GM12874 (cell line): ENCODE data around the gene DCC.
A peak's percentile ranks its signal among the peaks of the same experiment; 100 is the strongest.

ENCODE experiments used
- TF ChIP-seq, protein P1 (sequence below): IDR thresholded peaks from 2 replicates; pipeline ENCODE4 v1.5.1; 2011; ENCODE audit warnings: low read depth, mild to moderate bottlenecking, control low read depth, low read length, moderate library complexity; ENCODE audit not compliant: insufficient read depth

DCC gene

DNA sequence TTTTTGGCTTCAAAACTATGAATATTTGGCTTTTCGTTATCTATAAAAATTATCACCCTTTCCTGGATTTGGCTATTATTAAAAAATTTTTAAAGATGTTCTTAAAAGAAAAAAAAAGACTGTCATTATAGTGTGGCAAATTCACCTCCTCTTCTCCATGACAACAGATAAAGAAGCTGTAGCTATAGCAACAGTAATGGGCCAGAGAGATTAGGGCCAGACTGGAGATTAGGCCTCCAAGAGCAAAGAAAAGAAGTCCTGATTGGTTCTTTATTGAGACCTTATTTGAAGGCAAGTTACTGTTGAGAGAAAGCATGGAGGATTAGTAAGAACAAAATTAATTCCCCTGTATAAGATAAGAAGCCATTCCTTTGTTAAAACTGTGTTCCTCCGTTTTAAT lies 812.5 kb downstream of the DCC start:
- TF ChIP-seq, protein P1, sequence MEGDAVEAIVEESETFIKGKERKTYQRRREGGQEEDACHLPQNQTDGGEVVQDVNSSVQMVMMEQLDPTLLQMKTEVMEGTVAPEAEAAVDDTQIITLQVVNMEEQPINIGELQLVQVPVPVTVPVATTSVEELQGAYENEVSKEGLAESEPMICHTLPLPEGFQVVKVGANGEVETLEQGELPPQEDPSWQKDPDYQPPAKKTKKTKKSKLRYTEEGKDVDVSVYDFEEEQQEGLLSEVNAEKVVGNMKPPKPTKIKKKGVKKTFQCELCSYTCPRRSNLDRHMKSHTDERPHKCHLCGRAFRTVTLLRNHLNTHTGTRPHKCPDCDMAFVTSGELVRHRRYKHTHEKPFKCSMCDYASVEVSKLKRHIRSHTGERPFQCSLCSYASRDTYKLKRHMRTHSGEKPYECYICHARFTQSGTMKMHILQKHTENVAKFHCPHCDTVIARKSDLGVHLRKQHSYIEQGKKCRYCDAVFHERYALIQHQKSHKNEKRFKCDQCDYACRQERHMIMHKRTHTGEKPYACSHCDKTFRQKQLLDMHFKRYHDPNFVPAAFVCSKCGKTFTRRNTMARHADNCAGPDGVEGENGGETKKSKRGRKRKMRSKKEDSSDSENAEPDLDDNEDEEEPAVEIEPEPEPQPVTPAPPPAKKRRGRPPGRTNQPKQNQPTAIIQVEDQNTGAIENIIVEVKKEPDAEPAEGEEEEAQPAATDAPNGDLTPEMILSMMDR: no peak

DNA sequence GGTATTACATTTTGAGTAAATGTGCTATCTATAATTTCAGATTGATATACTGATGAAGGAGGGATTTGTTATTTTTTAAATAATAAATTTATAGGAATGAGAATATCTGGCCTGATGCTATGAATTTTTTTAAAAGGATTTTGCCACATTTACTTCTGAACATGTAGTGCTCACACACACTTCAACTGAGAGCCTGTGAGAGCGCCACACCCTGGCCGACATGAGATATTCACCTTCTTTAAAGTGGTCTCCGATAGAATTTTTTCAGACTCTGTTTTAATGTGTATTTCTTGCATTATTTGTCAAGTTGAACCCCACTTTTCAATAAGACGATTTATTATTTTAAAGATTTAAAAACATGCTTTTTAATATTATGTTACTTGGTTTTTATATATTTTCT lies 813.3 kb downstream of the DCC start:
- TF ChIP-seq, protein P1: peak; percentile 21; the same call in 1 of the 2 replicates

DNA sequence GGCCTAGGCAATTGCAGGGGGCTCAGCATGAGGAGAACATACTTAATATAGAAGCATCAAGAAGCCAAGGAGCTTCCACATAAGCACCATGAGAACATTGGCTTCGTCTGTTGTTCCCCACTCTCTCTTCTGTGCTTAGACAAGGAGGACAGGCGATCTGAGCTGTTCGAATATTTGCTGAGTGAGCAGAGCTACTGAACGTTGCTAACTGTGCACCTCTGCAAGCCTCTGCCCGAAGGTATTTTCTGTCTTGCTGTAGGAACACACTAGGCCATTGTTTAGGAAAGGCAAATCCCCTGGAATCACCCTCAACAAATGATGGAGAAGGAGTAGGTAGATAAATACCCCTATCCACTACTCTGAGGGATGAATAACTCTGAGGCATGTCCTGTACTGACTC lies 813.8 kb downstream of the DCC start:
- TF ChIP-seq, protein P1: no peak

DNA sequence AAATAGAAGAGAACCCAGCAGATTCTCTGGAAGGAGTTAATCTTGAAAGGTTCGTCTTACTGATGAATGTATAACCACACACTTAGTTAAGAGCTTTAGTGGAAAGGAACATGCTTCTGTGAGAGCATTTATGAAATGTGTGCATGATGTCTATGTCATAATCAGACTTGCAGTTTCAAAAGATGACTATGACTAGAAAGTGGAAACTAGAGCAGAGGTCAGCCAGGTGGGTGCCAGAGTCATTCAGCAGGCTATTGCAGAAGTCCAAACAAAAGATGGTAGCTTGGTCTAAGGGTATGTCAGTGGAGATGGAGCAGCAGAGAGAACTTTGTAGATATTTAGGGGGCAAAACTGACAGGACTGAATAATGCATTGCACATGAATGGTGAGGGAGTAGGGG lies 825.8 kb downstream of the DCC start:
- TF ChIP-seq, protein P1: no peak

DNA sequence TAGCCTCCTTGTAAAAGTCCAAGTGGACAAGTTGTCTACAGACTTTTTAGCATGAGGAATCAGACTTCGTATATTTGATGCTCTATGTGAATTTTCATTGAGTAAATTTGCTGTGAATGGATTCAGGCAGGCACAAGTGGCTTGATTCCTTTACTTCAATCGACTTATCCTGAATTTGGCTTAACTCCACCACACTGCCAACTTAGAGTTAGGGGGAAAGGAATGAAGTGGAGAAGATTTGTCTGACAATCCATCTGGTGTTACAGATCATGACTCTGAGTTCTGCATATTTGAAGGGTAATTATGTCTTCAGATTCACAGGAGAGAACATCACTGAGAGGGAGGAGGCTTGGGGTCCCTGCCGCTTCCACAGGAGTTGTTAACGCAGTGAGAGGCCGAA lies 829.3 kb downstream of the DCC start:
- TF ChIP-seq, protein P1: no peak

DNA sequence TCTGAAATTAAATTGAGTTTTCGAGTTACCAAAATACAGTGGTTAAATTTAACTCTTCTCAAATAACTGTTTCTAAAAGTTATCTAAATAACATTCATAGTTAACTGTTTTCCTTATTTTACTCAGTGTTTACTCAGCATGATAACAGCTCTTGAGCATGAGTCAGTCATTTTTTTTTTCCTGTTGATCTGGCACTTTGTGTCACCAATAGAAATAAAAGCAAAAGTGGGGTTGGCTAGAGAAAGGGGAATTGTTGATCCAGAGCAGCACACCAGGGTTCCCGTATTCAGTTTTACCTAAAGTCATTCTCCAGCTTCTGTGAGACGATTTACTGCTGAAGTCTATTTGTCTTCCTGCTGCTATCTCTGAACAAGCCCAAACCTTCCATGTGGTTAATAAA lies 851.6 kb downstream of the DCC start:
- TF ChIP-seq, protein P1: no peak

DNA sequence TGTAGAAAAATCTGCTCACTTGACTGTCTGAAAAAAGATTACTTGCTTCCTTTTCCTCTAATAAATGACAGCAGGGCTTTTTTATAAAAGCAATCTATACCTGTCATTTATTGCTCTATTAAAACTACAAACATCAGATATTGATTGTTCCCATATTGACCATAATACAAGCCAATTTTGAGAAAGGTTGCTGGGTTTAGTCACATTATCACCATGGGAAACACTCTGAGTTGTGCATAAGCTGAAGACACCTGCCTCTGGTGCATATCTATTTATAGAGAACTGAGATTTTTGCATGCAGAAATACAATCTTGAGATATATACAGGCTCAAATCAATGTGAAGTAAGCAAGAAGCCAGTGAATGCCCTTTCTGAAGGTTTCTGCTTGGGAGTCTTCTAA lies 853.9 kb downstream of the DCC start:
- TF ChIP-seq, protein P1: no peak

DNA sequence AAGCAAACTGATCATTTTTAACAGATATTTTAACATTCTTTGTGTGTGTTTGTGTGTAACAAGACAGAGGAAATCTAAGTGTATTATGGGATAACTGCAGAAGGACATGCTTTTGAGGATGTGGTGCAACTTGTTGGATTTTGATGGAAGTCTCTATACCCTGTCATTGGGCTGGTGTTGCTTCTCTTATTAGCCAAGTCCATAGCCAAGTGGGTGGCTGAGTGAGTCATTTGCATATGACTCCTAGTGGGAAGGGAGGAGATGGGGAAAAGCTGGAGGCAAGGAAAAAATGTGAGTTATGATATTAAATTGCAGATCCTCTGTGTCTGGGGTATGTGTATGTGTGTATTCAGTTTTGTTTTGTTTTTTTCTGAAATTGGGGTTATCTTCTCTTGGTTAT lies 879.9 kb downstream of the DCC start:
- TF ChIP-seq, protein P1: no peak
